GM12878 (cell line): ENCODE results near the gene SLC35G6. TPM values are rescaled to one million over a fixed set of nuclear protein-coding genes. Genes with fewer than 3 reads are reported as not detected.

Source experiments
- ATAC-seq: fragments of 200-7000 bp; cut with Tn5 transposase; 3 replicates; pipeline ENCODE4 v1.9.1; 2020; ENCODE audit warnings: mild to moderate bottlenecking, moderate library complexity
- BruUV-seq: library from RNA; stranded (reverse); fragments of 400-500 nt; replicated peaks from 2 replicates; lab custom pipeline; 2021; lab: Mats Ljungman, UMichigan
- CTCF ChIA-PET: fragments of 300-600 bp; sonication (Branson Sonifier 250); formaldehyde crosslinking; extraction: SDS; loops from one replicate; lab custom pipeline; 2021; ENCODE audit warnings: inconsistent platforms; lab: Yijun Ruan, JAX
- POLR2A ChIA-PET: fragments of 350-600 bp; formaldehyde crosslinking; extraction: SDS; loops from one replicate; lab custom pipeline; 2021; ENCODE audit warnings: inconsistent platforms; lab: Charles Lee
- RAD21 ChIA-PET: fragments of 300-600 bp; sonication (Branson Sonifier 250); formaldehyde crosslinking; loops from one replicate; lab custom pipeline; 2023; ENCODE audit warnings: antibody characterized with exemption; ENCODE audit not compliant: unreplicated experiment; lab: Charles Lee
- SMC1A ChIA-PET: fragments of 300-600 bp; sonication (Branson Sonifier 250); formaldehyde crosslinking; loops from one replicate; lab custom pipeline; 2023; ENCODE audit not compliant: unreplicated experiment, uncharacterized antibody; lab: Charles Lee
- DNase-seq: peaks from one replicate; pipeline ENCODE4 v3.0.0-alpha.2; 2011; ENCODE audit warnings: low read depth, low spot score
- FAIRE-seq: peaks from 3 replicates; lab custom pipeline; 2011; peaks lifted over from hg19 to GRCh38; lab: Jason Lieb, UNC
- H2AFZ ChIP-seq: 2 replicates; pipeline ENCODE4 v1.6.0; 2011; ENCODE audit warnings: low read depth, low read length, control low read depth; ENCODE audit not compliant: control insufficient read depth
- H3K27ac ChIP-seq: 2 replicates; pipeline ENCODE4 v1.5.1; 2011; ENCODE audit warnings: control low read depth; ENCODE audit not compliant: control insufficient read depth, insufficient read depth
- H3K27me3 ChIP-seq, 2 experiments: replicated peaks in 1 of 2; 2 replicates each; pipeline versions ENCODE4 v1.6.0 to v1.6.1; 2011; ENCODE audit warnings: low read length in 1 of 2; ENCODE audit not compliant: control insufficient read depth in 2 of 2, insufficient read depth in 2 of 2
- H3K36me3 ChIP-seq, 2 experiments: 2 replicates each; pipeline ENCODE4 v1.5.1; 2011; ENCODE audit warnings: low read length in 1 of 2; ENCODE audit not compliant: control insufficient read depth in 2 of 2, insufficient read depth in 2 of 2
- H3K4me1 ChIP-seq: 2 replicates; pipeline ENCODE4 v1.6.1; 2011; ENCODE audit warnings: mild to moderate bottlenecking, low read length, moderate library complexity, mixed read lengths; ENCODE audit not compliant: control insufficient read depth, insufficient read depth
- H3K4me2 ChIP-seq: 2 replicates; pipeline ENCODE4 v1.6.0; 2011; ENCODE audit warnings: control low read depth; ENCODE audit not compliant: control insufficient read depth, insufficient read depth
- H3K4me3 ChIP-seq: fragments of 200-600 bp; sonication (generic); 2 replicates; pipeline ENCODE4 v1.5.1; 2016
- H3K79me2 ChIP-seq: 2 replicates; pipeline ENCODE4 v1.6.0; 2011; ENCODE audit warnings: low read length; ENCODE audit not compliant: control insufficient read depth, insufficient read depth
- H3K9ac ChIP-seq: 2 replicates; pipeline ENCODE4 v1.8.0; 2011; ENCODE audit warnings: low read length, control low read depth, mixed read lengths; ENCODE audit not compliant: control insufficient read depth, insufficient read depth
- H3K9me3 ChIP-seq: replicated peaks from 3 replicates; pipeline ENCODE4 v1.5.1; 2011; ENCODE audit warnings: mild to moderate bottlenecking, low read length; ENCODE audit not compliant: control insufficient read depth, insufficient read depth
- H4K20me1 ChIP-seq: 2 replicates; pipeline ENCODE4 v1.6.0; 2011; ENCODE audit not compliant: control insufficient read depth, insufficient read depth
- ASH2L ChIP-seq: fragments of 300-600, 200-600 bp; sonication (generic); IDR thresholded peaks from 2 replicates; pipeline ENCODE4 v1.6.1; 2017; ENCODE audit warnings: low read depth, mild to moderate bottlenecking, borderline replicate concordance
- ATF7 ChIP-seq: fragments of 450-650 bp; IDR thresholded peaks from 2 replicates; pipeline ENCODE4 v1.6.1; 2016; ENCODE audit warnings: low read depth, mild to moderate bottlenecking
- BACH1 ChIP-seq: fragments of 450-650 bp; IDR thresholded peaks from 2 replicates; pipeline ENCODE4 v1.6.1; 2017; ENCODE audit warnings: mild to moderate bottlenecking, borderline replicate concordance
- CBX3 ChIP-seq: fragments of 200-600 bp; sonication (generic); IDR thresholded peaks from 2 replicates; pipeline ENCODE4 v1.6.1; 2016; ENCODE audit warnings: low read depth, borderline replicate concordance
- CEBPZ ChIP-seq: fragments of 150-350 bp; IDR thresholded peaks from 2 replicates; pipeline ENCODE4 v1.6.1; 2016; ENCODE audit warnings: low read depth, low read length
- EED ChIP-seq: sonication (generic); IDR thresholded peaks from 2 replicates; pipeline ENCODE4 v1.6.1; 2016; ENCODE audit warnings: antibody characterized with exemption, low read depth
- ETV6 ChIP-seq, 2 experiments: fragments of 450-650 bp in 1 of 2; IDR thresholded peaks in 1 of 2; conservative IDR thresholded peaks in 1 of 2; 2 replicates each; pipeline ENCODE4 v1.6.1; 2014; ENCODE audit warnings: antibody characterized with exemption in 1 of 2, borderline replicate concordance in 1 of 2, low read depth in 1 of 2, mild to moderate bottlenecking in 1 of 2, moderate library complexity in 1 of 2
- MTA2 ChIP-seq: fragments of 450-650 bp; IDR thresholded peaks from 2 replicates; pipeline ENCODE4 v1.6.1; 2016; ENCODE audit warnings: low read depth, mild to moderate bottlenecking, moderate library complexity
- MYC ChIP-seq: IDR thresholded peaks from 2 replicates; pipeline ENCODE4 v1.6.1; 2011; ENCODE audit warnings: mild to moderate bottlenecking, low read length, moderate library complexity, inconsistent platforms; ENCODE audit not compliant: insufficient read depth, insufficient replicate concordance, insufficient read length, severe bottlenecking
- POLR2AphosphoS5 ChIP-seq: IDR thresholded peaks from 2 replicates; pipeline ENCODE4 v1.6.1; 2011; ENCODE audit warnings: mild to moderate bottlenecking, low read length, inconsistent platforms
- RAD51 ChIP-seq: fragments of 450-650 bp; IDR thresholded peaks from 2 replicates; pipeline ENCODE4 v1.6.1; 2016; ENCODE audit warnings: moderate library complexity, mild to moderate bottlenecking, inconsistent platforms
- SIX5 ChIP-seq: IDR thresholded peaks from 2 replicates; pipeline ENCODE4 v1.6.1; 2011; ENCODE audit warnings: mild to moderate bottlenecking, low read depth, low read length, moderate library complexity; ENCODE audit not compliant: severe bottlenecking
- SP1 ChIP-seq: IDR thresholded peaks from one replicate; pipeline ENCODE4 v1.6.1; 2011; ENCODE audit warnings: low read depth, low read length
- STAT1 ChIP-seq: fragments of 450-650 bp; conservative IDR thresholded peaks from 2 replicates; pipeline ENCODE4 v1.6.1; 2014; ENCODE audit warnings: antibody characterized with exemption, mild to moderate bottlenecking
- USF1 ChIP-seq: IDR thresholded peaks from 2 replicates; pipeline ENCODE4 v1.6.1; 2011; ENCODE audit warnings: borderline replicate concordance, low read depth, mild to moderate bottlenecking, moderate library complexity, mixed read lengths, low read length; ENCODE audit not compliant: insufficient read depth; ENCODE audit errors: extremely low read length
- YBX1 ChIP-seq: fragments of 450-650 bp; IDR thresholded peaks from 2 replicates; pipeline ENCODE4 v1.6.1; 2016; ENCODE audit warnings: antibody characterized with exemption
- WGBS: methylation state at CpG from one replicate; pipeline ENCODE4 v1.1.6; 2016; ENCODE audit warnings: low lambda C conversion rate; ENCODE audit not compliant: insufficient replicate concordance, insufficient coverage; ENCODE audit errors: missing lambda C conversion rate; 5-methylcytosine and 5-hydroxymethylcytosine counted together
- in situ Hi-C: fragments of 300-500 bp; cut with MboI; formaldehyde crosslinking; loops from 9 replicates; pipeline ENCODE4 v1.14.3; 2018; ENCODE audit warnings: mixed read lengths
- intact Hi-C: fragments of 100-400 bp; cut with micrococcal nuclease; formaldehyde crosslinking; loops from one replicate; pipeline ENCODE4 v1.14.2; 2022; ENCODE audit not compliant: unreplicated experiment
- polyA plus RNA-seq, 11 experiments: library from polyadenylated mRNA; depleted of rRNA in 4 of 11; unstranded in 6 of 11; stranded (reverse) in 5 of 11; fragments of >200 nt; fragmentation: Nextera tagmentation in 4 of 11; fragmentation: Illumina TruSeq in 1 of 11; extraction: Ambion mirVana in 4 of 11; extraction: Trizol in 1 of 11; gene quantifications; 1 replicate in 1 of 11; 2 replicates in 10 of 11; pipeline versions ENCODE4 v1.2.1 to v1.2.3, GENCODE V29; 2011 to 2016; ENCODE audit warnings: inconsistent platforms in 2 of 11, missing spikeins in 2 of 11, low read depth in 1 of 11
- total RNA-seq, 4 experiments: library from RNA; depleted of rRNA in 3 of 4; stranded (reverse); fragments of >200 nt in 3 of 4; fragmentation: Illumina TruSeq in 1 of 4; extraction: Trizol in 1 of 4; gene quantifications; 2 replicates each; pipeline versions ENCODE4 v1.2.1 to v1.2.3, GENCODE V29; 2013 to 2021
- TF ChIP-seq, protein P1 (sequence below): fragments of 450-650 bp; IDR thresholded peaks from 2 replicates; pipeline ENCODE4 v1.6.1; 2017; ENCODE audit warnings: borderline replicate concordance
- TF ChIP-seq, protein P2 (sequence below): IDR thresholded peaks from 2 replicates; pipeline ENCODE4 v1.6.1; 2012; ENCODE audit warnings: low read depth, low read length, improper control_type of control experiment

The SLC35G6 gene
- total and polyA plus RNA-seq, 10 of the 15 experiments (the other 5 are each of a cell fraction or from before 2014, with no cell fraction given) = 0.20 TPM; not detected in 9

DNA sequence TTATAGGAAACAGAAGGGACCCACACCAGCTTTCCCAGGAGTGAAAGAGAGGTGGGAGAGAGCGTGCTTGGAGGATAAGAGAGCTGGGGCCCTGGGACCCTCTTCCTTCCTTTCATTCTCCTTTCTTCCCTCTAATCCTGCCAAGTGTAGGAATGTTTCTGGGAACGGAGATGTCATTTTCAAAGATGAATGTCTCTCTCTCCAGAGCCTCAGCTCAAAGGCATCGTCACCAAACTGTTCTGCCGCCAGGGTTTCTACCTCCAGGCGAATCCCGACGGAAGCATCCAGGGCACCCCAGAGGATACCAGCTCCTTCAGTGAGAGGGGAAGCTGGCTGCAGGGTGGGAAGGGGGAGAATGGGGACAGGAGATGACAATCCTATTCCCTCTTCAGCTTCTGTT, 40.0 kb upstream of the SLC35G6 start:
- FAIRE-seq (no peak), ATAC-seq (no peak)
- H3K4me1 ChIP-seq = peaks cover 32% of the 10 kb centered on the region

More for the DNA sequence above, 40.0 kb upstream of the SLC35G6 start:
- ChIA-PET POLR2A (interaction anchor here (0.6 to 8.2 kb wide), 16 partner anchors 10 to 177 kb away, joined by 3 to 63 read pairs (median 4); partner anchors contain the start of genes POLR2A, SENP3 and TMEM256), CTCF (interaction anchor here (0.6 to 2.8 kb wide), 7 partner anchors 13 to 186 kb away, joined by 3 to 20 read pairs (median 3); partner anchors contain the start of genes NEURL4, SAT2 and SENP3), SMC1A (interaction anchor here (0.6 to 1.9 kb wide), 8 partner anchors 10 to 249 kb away, joined by 3 to 8 read pairs (median 4); partner anchors contain the start of genes SLC35G6 and ZBTB4), RAD21 (interaction anchor here (0.6 to 2.5 kb wide), 7 partner anchors 11 to 119 kb away, joined by 3 to 12 read pairs (median 3); partner anchors contain the start of genes SENP3 and TMEM256)
- intact Hi-C loops = no loop called here
- Histone ChIP-seq H3K4me2 (peak overlapping the region; percentile 89; the same call in 1 of the 2 replicates), H2AFZ (no peak overlapping the region), H3K4me3 (0 out of 2 replicates have a peak overlapping the region, but pooled peaks have one; percentile 1), H3K27me3 (peaks cover 0 to 4% of the 10 kb centered on the region in 2 experiments; a peak in 3 of 4 replicates), H3K9ac (no peak overlapping the region), H4K20me1 (no peaks in the 10 kb centered on the region), H3K9me3 (no peaks in the 10 kb centered on the region), H3K36me3 (no peaks in the 10 kb centered on the region), H3K79me2 (peaks cover 5% of the 10 kb centered on the region), H3K27ac (no peak overlapping the region)
- BruUV-seq = no TSS peak
- DNase-seq = no peak
- WGBS = 78% methylated on average over 6 of the region's 7 CpGs
- TF ChIP-seq MYC = no peak
- no peak for TF ChIP-seq ATF7
- no peak for TF ChIP-seq SIX5
- TF ChIP-seq CBX3 = no peak
- TF ChIP-seq MTA2 = no peak
- TF ChIP-seq RAD51 = no peak
- no peak for TF ChIP-seq EED
- no peak for TF ChIP-seq POLR2AphosphoS5
- TF ChIP-seq SP1 = no peak
- no peak for TF ChIP-seq USF1
- TF ChIP-seq YBX1 = no peak
- no peak for TF ChIP-seq ETV6 (conservative IDR thresholded peaks at IDR 0.05 in 1 of 2, IDR thresholded peaks at IDR 0.05 in 1 of 2; ENCODE audit: borderline replicate concordance in 1 of 2, low read depth in 1 of 2)
- TF ChIP-seq STAT1 = no peak
- TF ChIP-seq, protein P1, sequence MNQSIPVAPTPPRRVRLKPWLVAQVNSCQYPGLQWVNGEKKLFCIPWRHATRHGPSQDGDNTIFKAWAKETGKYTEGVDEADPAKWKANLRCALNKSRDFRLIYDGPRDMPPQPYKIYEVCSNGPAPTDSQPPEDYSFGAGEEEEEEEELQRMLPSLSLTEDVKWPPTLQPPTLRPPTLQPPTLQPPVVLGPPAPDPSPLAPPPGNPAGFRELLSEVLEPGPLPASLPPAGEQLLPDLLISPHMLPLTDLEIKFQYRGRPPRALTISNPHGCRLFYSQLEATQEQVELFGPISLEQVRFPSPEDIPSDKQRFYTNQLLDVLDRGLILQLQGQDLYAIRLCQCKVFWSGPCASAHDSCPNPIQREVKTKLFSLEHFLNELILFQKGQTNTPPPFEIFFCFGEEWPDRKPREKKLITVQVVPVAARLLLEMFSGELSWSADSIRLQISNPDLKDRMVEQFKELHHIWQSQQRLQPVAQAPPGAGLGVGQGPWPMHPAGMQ = no peak
- no peak for TF ChIP-seq ASH2L
- TF ChIP-seq, protein P2, sequence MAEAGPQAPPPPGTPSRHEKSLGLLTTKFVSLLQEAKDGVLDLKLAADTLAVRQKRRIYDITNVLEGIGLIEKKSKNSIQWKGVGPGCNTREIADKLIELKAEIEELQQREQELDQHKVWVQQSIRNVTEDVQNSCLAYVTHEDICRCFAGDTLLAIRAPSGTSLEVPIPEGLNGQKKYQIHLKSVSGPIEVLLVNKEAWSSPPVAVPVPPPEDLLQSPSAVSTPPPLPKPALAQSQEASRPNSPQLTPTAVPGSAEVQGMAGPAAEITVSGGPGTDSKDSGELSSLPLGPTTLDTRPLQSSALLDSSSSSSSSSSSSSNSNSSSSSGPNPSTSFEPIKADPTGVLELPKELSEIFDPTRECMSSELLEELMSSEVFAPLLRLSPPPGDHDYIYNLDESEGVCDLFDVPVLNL = no peak
- TF ChIP-seq CEBPZ = no peak
- no peak for TF ChIP-seq BACH1
- in situ Hi-C loops = no loop called here
